Measurements from ENCODE around the gene SETD1A.
"Not testable (repeated sequence)": the region's sequence is repeated elsewhere in the genome, so short reads cannot be mapped to it uniquely, and the experiment has no call there.

The SETD1A gene

DNA sequence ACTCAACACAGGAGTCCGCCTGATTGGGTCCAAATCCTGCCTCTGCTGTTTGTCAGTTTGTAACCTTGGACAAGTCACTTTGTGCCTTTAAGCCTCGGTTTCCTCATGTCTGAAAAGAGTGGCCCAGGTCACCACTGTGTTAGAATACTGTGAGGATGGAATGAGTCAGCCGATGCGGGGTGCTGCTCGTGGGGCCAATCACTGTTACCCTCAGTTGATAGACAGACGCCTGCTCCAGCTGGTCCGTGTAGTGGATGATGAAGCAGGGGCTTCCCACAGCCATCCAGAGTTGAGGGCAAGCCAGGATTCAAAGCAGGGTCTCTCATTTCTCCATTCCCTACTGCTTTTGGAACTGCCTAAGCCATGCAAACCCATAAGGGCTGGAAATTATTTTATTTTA is 28.4 kb upstream of the SETD1A start:
- DNase-seq (ENCODE audit: low read depth in 1 of 2, low spot score in 1 of 2) = no peak

DNA sequence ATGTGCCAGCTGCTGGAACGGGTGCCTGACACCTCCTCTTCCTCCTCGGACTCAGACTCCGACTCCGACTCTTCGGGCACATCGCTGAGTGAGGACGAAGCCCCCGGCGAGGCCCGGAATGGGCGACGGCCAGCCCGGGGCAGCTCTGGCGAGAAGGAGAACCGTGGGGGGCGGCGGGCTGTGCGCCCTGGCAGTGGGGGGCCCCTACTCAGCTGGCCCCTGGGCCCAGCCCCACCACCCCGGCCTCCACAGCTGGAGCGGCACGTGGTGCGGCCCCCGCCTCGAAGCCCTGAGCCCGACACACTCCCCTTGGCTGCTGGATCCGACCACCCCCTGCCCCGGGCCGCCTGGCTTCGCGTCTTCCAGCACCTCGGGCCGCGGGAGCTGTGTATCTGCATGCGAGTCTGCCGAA is 27.4 kb upstream of the SETD1A start:
- no peak for DNase-seq (ENCODE audit: low read depth in 1 of 2, low spot score in 1 of 2)

DNA sequence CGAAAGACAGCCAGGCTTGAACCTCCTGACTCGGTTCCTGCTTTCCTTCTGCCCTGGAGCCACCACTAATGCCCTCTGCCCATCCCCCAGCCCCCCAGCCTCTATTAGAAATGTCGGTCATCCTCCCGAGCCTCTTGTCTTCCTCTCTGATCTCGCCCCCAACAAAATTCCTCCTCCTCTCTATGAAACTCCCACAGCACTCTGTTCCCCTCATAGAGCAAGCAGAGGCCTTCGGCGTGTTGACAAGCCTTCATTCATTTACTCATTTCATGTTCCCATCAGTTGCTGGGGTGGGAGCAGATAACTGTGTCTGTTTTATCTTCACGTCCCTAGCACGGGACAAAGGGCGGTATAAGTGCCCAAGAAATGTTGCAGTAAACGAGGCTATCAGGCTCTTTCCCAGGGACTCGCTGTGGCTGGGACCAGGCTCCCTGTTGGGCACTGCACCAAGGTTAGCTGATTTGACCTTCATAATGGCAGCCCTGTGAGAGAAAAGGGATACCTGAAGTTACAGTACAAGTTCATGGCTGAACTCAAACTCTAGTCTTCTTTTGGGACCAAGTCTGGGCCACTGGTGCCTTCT is 26.4 kb upstream of the SETD1A start:
- DNase-seq (ENCODE audit: low read depth in 1 of 2, low spot score in 1 of 2) = no peak

DNA sequence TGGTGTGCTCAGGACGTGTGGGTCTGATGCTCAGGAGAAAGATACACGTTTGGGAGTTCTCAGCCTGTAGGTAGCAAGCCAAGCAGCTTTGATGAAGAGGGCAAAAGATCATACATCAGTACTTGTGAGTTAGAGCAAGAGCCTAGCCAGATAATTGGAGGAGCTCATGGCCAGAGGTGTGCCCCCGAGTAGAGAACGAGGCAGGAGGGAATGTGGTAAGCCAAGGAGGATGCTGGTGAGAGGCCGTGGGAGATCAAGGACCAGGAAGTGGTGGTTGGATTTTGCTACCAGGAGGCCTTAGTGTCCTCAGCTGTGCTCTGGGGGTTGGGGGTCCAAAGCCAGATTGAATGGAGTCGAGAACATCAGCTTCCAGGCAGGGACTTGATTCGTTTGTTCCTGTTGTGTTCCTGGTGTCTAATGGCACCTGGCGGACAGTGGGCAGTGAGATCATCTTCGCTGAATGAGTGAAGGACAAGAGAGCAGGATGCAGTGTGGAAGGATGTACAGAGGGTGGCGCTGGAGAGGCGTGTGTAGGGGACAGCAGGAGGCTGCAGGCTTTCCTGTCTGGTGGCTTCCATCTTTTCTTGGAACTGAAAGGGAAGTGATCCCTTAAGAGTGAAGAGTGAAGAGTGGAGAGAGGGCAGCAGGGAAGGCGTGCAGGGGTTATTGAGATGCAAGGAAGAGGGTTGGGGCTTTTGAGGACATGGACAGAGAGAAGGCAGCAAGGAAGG is 22.6 kb upstream of the SETD1A start:
- no peak for DNase-seq (ENCODE audit: low read depth in 1 of 2, low spot score in 1 of 2)

DNA sequence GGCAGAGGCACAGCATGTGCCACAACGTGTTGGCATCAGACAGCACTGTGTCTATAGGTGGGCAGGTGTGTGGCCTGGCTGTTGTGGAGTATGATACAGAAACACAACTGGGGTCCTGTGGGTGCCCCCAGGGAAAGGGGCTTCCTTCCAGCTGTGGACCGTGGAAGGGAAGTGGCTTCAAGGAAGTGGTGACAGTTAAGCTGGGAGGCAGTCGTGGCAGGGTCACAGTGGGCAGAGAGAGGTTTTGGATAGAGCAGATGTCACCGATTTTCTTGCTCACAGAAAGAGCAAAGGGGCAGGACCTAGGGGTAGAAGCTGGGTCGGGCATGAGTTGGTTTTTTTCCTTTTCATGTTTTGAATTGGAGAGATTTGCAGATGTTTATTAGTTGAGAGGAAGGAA is 19.9 kb upstream of the SETD1A start:
- DNase-seq (ENCODE audit: low read depth in 1 of 2, low spot score in 1 of 2) = no peak

DNA sequence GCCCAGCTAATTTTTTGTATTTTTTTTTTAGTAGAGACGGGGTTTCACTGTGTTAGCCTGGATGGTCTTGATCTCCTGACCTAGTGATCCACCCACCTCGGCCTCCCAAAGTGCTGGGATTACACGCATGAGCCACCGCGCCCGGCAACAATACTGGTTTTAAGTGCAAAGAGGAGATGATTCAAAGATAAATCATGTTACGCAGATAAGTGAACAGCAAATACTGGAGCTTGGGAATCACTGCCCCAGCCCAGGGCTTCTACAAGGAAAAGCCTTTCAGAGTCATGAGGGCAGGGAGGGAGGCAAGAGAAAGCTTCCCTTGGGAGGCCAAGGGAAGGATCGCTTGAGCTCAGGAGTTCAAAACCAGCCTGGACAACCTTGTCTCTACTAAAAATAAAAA is 18.0 kb upstream of the SETD1A start:
- DNase-seq (ENCODE audit: low read depth in 1 of 2, low spot score in 1 of 2) = not testable (repeated sequence)

DNA sequence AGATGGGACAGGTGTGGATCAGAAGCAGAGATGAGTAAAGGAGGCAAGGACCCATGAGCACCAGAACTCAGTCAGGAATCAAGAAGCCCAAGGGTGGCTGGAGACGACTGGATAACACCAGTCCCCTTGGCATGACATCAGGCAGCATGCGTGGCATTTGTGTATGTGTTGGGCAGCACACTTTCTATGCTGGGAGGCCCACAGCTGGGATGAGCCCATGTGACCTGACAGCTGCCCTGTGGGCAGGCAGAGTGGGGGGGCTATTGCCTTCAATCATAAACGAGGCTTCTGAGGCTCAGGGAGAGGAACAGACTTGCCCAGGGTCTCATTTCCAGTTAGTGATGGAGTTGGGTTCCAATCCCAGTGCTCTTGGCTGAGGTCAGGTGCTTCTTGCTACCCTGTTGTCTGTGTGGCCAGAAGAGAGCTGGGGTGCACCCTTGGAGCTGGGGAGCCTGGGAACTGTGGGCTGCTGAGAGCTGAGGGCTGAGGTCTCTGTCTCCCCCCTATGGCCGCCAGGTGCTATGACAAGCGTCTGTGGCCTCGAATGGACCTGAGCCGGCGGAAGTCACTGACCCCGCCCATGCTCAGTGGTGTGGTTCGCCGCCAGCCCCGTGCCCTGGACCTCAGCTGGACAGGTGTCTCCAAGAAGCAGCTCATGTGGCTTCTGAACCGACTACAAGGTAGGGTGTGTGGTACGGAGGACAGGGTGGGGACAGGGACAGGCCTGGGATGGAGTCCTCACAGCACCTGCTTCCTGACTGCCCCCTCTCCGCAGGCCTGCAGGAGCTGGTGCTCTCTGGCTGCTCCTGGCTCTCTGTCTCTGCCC is 15.7 kb upstream of the SETD1A start:
- DNase-seq (ENCODE audit: low read depth in 1 of 2, low spot score in 1 of 2) = peak in 1 of 2 donors; percentile 51

DNA sequence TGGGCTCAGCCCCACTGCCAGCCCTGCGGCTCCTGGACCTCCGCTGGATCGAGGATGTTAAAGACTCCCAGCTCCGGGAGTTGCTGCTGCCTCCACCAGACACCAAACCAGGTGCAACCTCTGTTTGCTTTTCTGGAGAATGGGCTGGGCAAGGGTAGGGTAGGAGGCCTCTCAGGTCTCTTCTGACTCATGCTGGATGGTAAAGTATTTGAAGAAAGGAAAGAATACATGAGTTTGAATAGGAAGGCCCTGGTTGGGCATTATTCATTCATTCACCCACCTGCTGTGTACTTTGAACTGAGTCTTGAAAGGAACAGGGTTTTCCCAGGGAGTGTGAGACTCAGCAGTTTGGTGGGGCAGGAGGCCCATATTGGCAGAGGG is 15.1 kb upstream of the SETD1A start:
- no peak for DNase-seq (ENCODE audit: low read depth in 1 of 2, low spot score in 1 of 2)

DNA sequence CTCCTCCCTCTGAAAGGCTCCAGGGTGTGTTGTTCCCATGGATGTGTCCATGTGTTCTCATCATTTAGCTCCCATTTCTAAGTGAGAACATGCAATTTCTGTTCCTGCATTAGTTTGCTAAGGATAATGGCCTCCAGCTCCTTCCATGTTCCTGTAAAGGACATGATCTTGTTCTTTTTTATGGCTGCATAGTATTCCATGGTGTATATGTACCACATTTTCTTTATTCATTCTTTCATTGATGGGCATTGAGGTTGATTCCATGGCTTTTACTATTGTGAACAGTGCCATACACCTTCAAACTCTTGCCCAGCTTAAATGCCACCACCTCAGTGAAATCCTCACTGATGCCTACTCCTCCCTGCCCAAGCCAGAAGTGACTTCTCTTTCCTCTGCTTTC is 13.2 kb upstream of the SETD1A start:
- no peak for DNase-seq (ENCODE audit: low read depth in 1 of 2, low spot score in 1 of 2)

DNA sequence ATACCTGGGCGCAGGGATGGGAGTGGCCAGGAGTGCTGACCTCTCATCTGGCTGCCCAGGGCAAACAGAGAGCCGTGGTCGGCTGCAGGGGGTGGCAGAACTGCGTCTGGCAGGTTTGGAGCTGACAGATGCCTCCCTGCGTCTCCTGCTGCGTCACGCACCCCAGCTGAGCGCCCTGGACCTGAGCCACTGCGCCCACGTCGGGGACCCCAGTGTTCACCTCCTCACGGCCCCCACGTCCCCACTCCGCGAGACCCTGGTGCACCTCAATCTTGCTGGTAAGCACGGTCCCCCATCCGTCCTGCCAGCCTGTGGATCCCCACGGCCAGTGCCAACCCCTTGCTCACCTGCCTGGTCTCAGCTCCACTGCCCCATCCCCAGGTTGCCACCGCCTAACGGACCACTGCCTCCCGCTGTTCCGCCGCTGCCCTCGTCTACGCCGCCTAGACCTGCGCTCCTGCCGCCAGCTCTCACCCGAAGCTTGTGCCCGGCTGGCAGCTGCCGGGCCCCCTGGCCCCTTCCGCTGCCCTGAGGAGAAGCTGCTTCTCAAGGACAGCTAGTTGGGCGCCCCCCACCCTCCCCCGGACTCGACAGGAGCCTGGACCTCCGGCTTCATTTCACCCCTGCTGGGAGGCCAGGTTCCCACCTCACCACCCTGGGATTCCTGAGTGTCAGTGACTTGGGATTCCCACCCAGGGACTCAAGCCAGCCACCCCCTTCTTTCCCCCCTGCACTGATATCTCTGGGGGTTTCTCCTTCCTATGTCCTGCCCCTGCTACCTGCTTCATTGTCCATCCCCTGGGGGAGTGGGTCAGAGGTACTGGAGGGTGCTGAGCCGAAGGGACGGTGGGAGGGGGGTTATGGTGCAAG is 10.6 kb upstream of the SETD1A start:
- DNase-seq (ENCODE audit: low read depth in 1 of 2, low spot score in 1 of 2) = no peak

DNA sequence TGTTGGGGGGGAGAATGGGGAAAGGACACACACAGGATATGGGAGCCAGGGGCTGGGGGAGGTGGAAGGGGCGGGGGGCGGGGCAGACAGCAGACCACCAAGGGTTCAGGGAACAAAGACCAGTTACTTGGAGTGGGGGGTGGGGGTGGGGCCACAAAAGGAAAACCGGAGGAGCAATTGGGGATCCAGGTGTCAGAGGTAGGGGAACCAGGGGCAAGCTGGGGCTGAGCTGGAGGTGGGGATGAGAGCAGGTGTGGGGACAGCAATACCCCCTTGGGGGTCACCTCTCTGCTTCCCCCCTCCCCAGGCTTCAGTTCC is 10.1 kb upstream of the SETD1A start:
- DNase-seq (ENCODE audit: low read depth in 1 of 2, low spot score in 1 of 2) = no peak

DNA sequence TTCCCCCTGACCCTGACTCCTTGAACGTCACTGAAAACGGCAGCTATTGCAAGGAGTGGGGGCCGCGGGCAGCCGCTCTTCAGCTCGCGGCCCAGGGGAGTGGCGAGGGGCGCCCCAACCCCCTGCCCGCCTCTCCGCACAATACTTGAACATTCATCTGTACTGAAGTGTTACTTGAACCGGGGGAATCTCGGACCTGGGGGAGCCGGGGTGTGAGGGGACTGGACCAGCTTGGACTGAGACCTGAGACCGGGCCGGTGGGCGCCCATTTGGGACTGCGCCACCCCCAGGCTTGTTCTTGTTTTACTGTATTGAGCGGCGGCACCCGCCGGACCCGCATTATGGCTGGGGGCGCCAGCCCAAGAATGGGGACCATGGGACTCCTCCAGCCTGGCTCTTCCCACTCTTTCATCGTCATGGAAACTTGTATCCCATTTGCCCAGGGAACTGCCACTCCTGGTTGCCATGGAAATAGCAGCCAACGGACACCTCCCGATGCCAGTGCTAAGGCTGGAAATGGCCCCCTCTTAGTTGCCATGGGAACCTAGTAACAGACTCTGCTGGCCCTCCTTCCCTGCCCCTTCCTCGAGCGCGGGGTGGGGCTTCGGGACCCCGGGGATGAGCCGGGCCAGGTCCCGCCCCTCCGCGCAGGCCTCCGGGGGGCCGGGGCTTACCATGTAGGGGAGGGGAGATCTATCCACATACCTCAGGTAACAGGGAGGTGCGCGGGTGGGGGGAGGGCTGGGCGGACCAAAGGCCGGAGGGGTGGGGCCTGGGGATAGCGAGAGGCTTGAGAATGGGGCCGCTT is 9.5 kb upstream of the SETD1A start:
- DNase-seq (ENCODE audit: low read depth in 1 of 2, low spot score in 1 of 2) = no peak

DNA sequence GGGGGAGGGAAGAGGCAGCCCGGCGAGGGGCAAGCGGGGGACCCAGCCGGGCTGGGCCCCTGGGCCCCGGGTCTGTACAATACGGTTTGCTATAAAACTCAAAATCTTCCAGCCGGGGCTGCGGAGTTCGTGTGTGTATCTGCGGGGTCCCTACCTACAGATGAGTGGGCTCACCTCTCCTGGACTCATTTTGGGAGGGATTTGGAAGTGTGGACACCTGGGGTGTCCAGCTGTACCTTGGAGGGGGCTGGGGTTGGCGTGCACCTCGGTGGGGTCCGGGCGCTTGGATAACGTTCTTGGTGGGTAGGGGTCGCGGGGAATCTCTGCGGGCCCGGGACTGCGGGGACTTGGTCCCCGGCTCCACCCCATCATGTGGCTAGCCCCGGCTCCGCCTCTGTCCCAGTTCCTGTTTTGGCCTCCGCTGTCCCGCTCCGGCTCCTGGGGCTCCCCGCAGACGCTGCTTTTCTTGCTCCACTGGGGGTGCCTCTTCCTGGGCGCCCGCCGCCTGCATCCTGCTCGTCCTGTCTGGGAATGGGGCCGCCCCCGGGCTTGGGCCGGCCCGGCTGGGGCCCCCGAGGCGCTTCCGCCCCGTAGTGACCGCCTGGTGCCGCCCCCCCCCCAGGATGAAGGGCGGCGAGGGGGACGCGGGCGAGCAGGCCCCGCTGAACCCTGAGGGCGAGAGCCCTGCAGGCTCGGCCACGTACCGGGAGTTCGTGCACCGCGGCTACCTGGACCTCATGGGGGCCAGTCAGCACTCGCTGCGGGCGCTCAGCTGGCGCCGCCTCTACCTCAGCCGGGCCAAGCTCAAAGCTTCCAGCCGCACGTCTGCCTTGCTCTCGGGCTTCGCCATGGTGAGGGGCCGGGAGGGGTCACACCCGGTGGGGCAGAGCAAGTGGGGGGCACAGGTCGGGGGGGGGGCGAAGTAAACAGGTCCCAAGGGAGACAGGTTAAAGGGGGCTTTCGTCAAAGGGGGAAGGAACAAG is 8.6 kb upstream of the SETD1A start, which contains the start of gene ORAI3:
Gene ORAI3, plus strand, starts transcription at position 402 of the 983 bp plus-strand sequence. Its CDS starts 222 bp downstream, at position 624.
- DNase-seq (ENCODE audit: low read depth in 1 of 2, low spot score in 1 of 2) = no peak

DNA sequence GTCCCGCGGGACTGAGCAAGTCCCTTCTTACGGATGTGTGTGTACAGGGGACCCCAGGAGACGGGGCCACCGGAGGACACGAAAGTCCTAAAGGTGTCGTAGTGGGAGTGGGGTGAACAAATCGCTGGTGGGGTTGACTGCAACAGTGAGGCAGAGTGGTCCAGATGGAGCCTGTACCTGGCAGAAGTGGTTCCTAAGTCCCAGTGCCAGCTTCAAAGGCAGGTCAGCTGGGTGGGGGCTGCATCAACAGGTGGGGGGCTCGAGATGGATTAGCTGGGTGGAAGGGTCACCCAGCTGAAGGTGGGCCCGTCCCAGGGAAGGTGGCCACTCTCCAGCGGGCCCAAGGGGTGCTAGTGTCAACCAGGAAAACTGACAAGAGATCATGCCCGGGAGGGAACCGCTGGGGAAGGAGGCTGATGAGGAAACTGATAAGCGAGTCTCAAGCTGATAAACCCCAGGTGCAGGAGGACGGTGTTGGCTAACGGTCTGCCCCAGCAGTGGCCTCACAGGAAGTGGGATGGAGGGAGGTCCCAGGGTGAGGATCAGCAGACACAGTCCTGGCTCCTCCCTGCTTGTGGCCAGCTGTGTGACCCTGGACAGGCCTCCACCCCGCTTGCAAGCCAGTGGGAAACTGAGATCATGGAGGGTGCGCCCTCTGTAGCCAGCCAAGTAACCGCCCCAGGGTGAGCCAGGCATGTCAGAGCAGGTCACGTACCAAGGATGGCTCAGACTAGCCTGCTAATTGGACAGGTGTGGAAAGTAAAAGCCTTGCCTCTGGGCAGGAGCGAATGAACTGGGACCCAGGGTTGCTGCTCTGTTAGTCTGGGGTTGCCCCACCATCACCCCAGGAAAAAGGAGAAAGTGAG is 7.7 kb upstream of the SETD1A start:
- DNase-seq (ENCODE audit: low read depth in 1 of 2, low spot score in 1 of 2) = no peak

DNA sequence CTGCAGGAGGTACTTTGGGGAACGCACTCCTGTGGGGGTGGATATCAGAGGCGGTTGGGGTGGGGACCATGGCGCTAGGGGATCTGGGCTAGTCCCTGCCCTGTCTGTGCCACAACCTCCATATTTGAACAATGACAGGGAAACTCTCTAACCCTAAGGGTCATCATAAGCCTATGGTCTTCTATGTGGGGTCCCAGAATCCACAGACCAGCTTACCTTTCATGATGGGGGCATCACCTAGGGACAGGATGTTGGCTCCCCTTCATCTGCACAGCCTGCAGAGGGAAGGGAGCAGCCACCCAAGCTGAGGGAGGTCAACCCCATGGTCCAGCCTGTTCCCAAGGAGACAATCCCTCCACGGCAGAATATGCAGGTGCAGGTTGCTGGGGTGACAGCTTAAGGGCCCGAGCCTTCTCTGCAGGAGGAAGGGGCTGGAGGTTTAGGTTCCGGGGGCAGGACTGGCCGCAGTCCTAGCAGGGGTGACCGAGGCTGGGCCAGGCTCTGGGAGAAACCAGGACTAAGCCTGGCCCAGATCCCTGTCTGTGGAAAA is 7.0 kb upstream of the SETD1A start:
- DNase-seq (ENCODE audit: low read depth in 1 of 2, low spot score in 1 of 2) = no peak

DNA sequence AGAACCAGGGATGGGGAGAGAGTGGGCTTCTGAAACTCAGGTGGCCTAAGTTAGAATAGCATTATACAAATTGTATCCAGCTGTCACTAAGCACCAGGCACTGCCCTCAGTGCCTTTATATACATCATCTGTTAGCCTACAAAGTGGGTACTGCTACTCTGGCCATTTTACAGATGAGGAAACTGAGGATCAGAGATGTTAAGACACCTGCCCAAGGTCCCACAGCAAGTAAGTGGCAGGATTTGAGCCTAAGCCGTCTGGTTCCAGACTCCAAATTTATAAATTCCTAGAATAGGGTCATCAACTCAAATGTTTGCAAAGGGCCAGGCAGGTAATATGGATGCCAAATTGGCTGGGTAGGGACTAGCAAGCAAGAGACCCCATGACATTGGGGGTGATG is 6.4 kb upstream of the SETD1A start:
- DNase-seq (ENCODE audit: low read depth in 1 of 2, low spot score in 1 of 2) = no peak

DNA sequence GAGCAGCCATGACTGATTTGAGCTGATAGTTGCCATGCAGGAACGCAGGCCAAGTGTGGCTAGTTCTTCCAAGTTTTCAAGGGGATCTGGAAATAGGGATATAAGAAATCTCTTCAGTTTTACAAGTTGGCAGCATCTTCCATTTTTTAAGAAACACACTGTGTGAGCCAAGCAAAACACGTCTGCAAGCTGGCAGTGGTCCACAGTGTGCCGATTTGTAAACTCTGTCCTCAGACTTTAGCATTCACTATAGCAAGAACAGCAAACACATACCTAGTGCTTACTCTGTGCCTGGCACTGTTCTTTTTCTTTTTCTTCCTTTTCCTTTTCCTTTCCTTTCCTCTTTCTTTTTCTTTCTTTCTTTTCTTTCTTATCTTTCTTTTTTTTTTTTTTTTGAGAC is 5.8 kb upstream of the SETD1A start:
- DNase-seq (ENCODE audit: low read depth in 1 of 2, low spot score in 1 of 2) = no peak

DNA sequence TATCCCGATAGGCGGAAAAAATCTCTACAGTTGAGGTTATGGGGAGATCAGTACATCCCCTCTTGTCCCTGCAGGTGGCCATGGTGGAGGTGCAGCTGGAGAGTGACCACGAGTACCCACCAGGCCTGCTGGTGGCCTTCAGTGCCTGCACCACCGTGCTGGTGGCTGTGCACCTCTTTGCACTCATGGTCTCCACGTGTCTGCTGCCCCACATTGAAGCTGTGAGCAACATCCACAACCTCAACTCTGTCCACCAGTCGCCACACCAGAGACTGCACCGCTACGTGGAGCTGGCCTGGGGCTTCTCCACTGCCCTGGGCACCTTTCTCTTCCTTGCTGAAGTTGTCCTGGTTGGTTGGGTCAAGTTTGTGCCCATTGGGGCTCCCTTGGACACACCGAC is 4.4 kb upstream of the SETD1A start:
- no peak for DNase-seq (ENCODE audit: low read depth in 1 of 2, low spot score in 1 of 2)
